AML-193 (cell line): ENCODE measurements around the gene ZNF485.
"Not testable (repeated sequence)": the region's sequence is repeated elsewhere in the genome, so short reads cannot be mapped to it uniquely, and the experiment has no call there.

Experiments
- DNase-seq, 2 experiments: peaks; one replicate each; lab custom pipeline; 2025; lab: John Stamatoyannopoulos, UW

The ZNF485 gene

DNA sequence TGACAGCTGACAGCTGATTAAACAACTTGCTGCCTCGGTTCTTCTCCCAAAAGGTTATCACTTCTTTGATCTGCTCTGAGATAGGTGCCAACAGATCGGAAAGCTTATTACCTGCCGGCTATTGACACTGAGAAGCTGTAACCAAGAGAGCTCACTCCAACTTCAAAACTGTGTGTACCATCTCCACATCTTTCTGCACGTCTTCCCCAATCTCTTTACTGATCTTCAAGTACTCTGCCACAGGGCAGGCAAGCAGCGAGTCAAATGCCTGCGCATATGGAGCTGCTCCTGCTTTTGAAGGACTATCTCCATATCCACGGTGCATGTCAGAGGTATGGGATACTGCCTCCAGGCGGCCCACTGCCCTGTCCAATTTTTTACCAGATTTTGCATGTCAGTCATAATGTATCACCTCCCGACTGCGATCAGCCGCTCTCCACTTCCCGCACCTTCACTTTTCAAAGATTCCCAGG lies 352 bp upstream of the ZNF485 start:
- DNase-seq = no peak

- no peak for DNase-seq
These were observed 948 bp downstream of the ZNF485 start for GRCh38 chr10:43607199-43607573.

DNA sequence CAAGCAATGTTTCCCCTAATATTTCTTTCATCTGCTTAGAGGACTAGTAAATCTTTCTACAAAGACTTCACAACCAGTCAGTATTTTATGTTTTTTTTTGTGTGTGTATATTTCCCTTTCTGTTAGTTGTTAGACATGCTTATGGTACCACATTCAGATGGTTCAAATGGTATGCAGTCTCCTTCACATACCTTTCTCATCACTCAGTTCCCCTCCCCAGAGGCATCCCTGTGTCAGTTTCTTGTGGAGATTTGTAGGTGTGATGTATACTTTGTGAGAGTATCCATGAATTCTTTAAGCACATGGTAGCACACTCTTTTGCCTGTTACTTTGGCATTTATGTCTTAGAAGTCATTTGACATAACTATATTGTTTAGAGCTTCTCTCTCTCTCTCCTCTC lies 4.4 kb downstream of the ZNF485 start:
- DNase-seq = no peak

- no peak for DNase-seq
These were observed 10.6 kb downstream of the ZNF485 start for GRCh38 chr10:43616697-43617370.

DNA sequence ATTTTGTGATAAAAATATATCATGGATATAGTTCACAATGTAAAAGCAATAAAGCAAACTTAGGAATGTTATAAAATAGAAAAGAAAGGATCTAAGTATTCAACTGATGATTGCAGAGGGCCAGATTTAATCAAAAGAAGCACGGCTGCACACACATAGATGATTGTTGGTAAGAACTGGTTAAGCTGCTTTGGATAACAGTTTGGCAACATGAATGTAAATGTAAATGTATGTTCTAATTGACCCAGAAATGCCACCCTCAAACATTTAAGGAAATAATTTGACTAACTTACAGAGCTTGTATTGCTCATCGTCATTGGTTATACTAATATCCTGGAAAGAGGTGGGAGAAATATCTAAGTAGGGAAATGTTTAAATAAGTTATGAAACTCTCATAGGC lies 13.1 kb downstream of the ZNF485 start:
- DNase-seq = no peak

- DNase-seq = no peak
These were observed 15.8 kb downstream of the ZNF485 start for GRCh38 chr10:43622038-43622437.

DNA sequence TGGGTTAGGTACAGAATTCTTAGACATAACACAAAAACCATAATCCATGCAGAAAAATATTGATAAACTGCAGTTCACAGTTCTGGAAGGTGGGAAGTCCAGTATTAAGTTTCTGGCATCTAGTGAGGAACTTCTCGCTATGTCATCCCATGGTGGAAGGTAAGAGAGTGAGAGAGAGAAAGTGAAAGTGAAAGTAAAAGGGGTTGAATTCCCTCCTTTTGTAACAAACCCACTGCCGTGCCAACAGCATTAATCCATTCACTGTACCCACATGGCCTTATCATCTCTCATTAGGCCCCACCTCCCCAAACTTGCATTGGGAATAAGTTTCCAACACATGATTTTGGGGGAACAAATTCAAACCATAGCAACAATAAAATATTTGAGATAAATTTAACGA lies 17.1 kb downstream of the ZNF485 start:
- DNase-seq = peak in 1 of 2 experiments; percentile 17

DNA sequence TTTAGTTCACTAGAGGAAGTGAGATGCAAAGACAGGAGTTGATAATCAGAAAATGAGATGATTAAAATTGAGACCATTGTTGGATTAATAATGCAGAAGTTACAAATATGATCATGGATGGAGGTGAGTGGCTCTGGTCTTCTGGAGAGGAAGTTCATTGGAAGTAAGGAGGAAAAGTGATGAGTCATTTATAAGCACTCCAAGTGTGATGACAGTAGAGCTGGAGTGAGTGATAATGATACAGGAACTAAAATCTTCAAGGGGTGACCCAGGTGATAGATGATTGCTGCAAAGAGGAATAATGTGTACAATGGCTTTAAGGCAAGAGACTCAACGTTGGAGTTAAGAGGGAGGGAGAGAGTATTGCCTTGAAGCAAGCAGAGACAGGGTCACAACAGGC lies 21.7 kb downstream of the ZNF485 start:
- DNase-seq = no peak

GRCh38 chr10:43628956-43629355 lies 22.7 kb downstream of the ZNF485 start:
- no peak for DNase-seq

GRCh38 chr10:43635816-43636215 lies 29.6 kb downstream of the ZNF485 start:
- not testable (repeated sequence) for DNase-seq

DNA sequence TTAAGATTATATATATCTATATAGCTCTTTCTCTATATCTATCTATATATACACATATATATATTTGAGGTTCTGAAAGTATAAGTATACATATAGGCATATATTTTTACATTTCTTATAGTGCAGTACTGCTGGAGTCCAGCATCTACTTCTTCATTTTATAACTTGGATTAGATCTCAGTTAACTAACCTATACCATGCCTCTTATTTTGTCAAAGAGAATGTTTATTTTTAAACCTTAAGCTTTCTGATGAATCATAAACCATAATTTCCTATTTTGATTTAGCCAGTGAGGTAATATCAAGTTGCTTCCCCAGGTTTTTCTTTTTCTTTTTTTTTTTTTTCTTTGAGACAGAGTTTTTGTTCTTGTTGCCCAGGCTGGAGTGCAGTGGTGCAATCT lies 34.4 kb downstream of the ZNF485 start:
- DNase-seq = no peak

GRCh38 chr10:43644252-43644651 lies 38.0 kb downstream of the ZNF485 start:
- no peak for DNase-seq

GRCh38 chr10:43645866-43646265 lies 39.6 kb downstream of the ZNF485 start:
- no peak for DNase-seq

GRCh38 chr10:43647576-43647975 lies 41.3 kb downstream of the ZNF485 start:
- no peak for DNase-seq

DNA sequence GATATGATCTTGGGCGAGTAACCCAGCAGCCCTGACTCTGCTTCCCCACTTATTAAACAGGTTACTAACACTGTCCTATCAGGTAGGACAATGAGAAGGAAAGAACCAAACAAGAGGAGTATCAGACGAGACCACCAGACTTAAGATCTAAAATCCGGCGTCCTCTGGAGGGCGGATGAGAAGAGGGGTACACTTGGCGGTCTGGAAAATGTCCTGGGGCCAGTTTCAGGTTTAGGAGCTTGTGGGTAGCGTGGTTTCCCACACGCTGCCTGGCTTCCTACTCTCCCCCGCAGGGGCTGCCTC lies 41.8 kb downstream of the ZNF485 start:
- peak in 1 of 2 experiments; percentile 19 for DNase-seq

DNA sequence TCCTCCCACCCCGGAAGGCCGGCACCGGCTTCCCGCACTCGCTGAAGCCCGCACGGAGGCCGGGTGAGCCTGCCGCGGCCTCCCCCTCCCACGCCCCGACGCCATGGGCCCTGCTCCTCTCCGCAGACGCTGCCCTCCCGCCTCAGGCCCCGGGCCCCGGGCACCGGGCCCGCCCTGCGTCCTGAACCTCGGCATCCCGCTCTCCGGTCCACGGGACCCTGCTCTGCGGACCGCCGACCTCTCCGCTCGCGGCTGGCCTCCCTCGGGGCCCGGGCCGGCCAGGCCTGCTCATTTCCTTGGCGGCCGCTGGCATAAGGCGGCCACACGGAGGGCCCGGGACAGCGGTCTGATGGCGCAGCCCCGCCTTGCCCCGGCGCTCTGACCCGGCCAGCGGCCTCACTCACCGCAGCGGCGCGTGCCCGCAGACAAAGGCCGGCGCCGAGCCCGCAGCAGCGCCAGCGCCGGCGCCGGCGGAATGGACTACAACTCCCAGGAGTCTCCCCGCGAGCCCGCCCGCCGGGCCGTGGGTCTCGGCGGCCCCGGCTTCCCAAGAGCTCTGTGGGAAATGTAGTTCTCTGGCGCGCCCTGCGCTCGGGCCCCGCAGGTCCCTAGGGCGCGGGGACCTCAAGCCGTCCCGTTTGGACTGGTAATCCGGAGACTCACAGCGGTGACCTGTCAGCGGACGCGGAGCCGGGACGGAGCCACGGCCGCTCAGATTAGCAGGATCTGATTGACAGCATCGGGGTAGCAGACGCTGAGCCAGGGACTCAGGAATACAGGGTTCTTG lies 42.4 kb downstream of the ZNF485 start, which contains the start of gene ZNF32:
ZNF32 (minus strand) TSS at position 484 of the 787 bp plus-strand sequence. CDS start 2,748 bp downstream, outside the sequence.
- peak; percentile 70 to 72 for DNase-seq

DNA sequence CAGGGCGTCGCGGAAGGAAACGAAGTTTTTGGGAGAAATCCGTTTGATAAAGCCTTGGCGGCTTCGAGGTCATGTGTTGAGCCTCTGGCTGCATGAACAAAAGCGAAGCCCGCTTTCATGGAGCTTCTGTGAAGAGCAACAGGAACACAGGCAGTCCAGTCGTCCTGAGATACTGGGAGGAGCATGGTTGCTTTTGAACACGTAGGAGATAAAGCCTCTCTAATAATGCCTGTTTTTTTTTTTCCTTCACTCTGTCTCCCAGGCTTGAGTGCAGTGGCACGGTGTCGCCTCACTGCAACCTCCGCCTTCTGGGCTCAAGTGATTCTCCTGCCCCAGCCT lies 42.9 kb downstream of the ZNF485 start:
- DNase-seq = no peak

DNA sequence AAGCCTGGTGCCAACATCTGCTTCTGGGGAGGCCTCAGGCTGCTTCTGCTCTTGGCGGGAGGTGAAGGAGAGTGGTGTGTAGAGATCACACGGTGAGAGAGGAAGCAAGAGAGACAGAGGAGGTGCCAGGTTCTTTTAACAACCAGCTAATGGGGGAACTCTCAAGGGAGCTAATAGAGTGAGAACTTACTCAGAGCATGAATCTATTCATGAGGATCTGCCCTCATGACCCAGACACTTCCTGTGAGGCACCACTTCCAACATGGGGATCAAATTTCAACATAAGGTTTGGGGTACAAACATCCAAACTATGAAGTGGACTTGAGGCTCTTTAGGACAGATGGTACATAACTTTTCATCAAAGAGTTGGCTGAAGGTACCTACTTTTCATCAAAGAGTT lies 47.5 kb downstream of the ZNF485 start:
- no peak for DNase-seq

GRCh38 chr10:43655311-43655710 lies 49.1 kb downstream of the ZNF485 start:
- DNase-seq = no peak

DNA sequence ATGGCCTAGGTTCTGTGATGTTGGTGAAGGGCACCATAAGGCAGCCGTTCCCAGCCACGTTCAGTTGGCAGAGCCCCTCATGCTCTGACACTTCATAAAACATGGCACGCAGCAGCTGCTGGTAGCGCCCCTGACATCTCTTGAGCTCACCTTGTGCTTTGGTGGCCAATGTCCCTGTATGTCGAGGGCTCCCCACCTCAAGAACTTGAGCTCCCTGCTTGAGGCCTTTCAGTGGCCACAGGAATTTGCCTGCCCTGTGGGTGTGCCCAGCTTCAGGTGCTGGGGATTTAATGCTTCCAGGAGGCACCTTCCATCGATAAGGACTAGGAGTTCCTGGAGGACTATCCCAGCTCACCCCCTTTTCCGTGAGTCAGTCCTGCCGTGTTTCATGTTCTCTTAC lies 52.0 kb downstream of the ZNF485 start:
- DNase-seq = no peak

- DNase-seq = no peak
These were observed 58.8 kb downstream of the ZNF485 start for GRCh38 chr10:43665054-43665453.

DNA sequence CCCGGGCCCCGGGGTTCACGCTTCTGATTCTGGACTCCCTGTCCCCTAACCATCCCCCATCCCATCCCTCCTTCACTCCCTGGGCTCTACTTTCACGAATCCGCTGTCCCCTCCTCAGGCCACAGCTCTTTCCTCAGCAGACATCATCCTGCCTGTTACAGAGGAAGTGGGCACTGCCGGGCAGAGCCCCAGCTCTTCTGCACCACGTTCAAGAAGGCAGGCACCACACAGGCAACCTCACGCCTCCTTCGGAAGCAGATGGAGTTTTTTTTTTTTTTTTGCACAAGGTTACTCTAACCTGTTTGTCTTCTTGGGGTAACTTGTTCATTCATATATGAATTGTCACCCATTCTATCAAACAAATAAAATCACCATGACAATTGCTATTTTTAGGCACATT lies 60.3 kb downstream of the ZNF485 start:
- no peak for DNase-seq

GRCh38 chr10:43667317-43667731 lies 61.1 kb downstream of the ZNF485 start:
- DNase-seq = no peak
